KOPT-K1 (cell line): Measurements from ENCODE around the gene IP6K3.

Experiments used
- H3K27ac ChIP-seq: fragments of 200-600 bp; sonication (generic); 2 replicates; pipeline ENCODE4 v1.5.1; 2016; ENCODE audit warnings: antibody characterized with exemption, mild to moderate bottlenecking, low read depth, low read length; ENCODE audit not compliant: poor library complexity, severe bottlenecking
- H3K36me3 ChIP-seq: fragments of 200-600 bp; sonication (generic); 2 replicates; pipeline ENCODE4 v1.5.1; 2017; ENCODE audit warnings: antibody characterized with exemption, mild to moderate bottlenecking, low read length, moderate library complexity; ENCODE audit not compliant: insufficient read depth
- H3K9me3 ChIP-seq: fragments of 200-600 bp; sonication (generic); 2 replicates; pipeline ENCODE4 v1.5.1; 2017; ENCODE audit warnings: antibody characterized with exemption, low read length, mild to moderate bottlenecking; ENCODE audit not compliant: insufficient read depth, poor library complexity, severe bottlenecking

Gene IP6K3, protein sequence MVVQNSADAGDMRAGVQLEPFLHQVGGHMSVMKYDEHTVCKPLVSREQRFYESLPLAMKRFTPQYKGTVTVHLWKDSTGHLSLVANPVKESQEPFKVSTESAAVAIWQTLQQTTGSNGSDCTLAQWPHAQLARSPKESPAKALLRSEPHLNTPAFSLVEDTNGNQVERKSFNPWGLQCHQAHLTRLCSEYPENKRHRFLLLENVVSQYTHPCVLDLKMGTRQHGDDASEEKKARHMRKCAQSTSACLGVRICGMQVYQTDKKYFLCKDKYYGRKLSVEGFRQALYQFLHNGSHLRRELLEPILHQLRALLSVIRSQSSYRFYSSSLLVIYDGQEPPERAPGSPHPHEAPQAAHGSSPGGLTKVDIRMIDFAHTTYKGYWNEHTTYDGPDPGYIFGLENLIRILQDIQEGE

DNA sequence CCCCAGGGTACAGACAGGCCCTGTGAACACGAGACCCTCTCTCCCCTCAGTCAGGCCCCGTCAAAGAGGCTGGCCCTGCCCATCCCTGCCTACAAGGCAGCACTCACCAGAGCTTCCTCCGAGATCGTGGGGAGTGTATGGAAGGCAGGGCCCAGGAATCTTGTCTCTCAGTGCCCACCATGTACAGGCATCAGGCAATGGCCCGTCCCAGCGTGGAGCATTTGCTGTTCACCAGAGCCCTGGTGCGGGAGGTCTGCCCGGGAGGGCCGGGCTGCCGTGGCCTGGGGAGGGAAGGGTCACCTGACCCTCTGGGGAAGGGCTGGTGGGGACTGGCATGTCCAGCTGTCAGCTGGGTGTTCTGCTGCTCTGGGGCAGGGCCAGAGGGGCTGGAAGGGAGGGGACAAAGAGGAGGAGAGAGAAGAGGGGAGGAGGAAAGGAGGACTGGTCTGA is at the start of gene IP6K3:
IP6K3 (minus strand) TSS at position 255 of the 450 bp plus-strand sequence. CDS start 11,429 bp downstream, outside the sequence.
- no peaks in the 10 kb centered on the region for H3K9me3 ChIP-seq
- no peaks in the 10 kb centered on the region for H3K36me3 ChIP-seq
- H3K27ac ChIP-seq, result no peak within 1 kb of the TSS

DNA sequence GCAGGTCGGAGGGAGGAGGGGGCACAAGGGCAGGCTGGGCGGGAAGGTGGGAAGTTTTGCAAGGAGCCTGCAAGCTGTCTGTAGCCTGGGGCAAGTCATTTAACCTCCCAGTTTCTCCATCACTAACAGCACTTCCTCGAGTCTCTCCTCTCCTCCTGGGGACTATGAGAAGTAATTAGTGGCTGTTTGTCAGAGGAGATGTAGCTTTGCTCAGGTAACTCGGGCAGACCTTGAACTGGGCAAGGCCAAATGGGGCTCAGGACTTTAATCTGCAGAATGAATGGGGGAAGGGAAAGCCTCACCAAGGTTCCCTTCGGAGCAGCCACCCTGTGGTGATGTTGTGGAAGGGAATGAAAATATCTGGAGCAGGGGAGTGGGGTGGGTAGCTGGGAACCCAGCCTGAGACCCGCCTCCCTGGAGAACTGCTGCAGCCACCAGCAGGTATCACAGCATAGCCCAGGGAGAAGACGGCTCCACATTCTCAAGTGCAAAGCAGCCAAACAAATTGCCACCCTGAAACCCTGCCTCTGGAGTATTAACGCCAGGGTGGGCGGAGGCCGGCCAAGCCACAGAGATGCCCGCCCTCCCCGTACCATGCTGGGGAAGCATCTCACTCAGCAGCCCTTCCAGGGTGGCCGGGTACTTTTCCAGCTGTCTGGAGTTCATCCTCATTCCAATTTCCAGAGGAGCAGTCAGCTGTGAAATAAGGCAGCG is 48.4 kb upstream of the IP6K3 start:
- Histone ChIP-seq H3K9me3 (no peaks in the 10 kb centered on the region), H3K27ac (no peak overlapping the region), H3K36me3 (no peaks in the 10 kb centered on the region)

DNA sequence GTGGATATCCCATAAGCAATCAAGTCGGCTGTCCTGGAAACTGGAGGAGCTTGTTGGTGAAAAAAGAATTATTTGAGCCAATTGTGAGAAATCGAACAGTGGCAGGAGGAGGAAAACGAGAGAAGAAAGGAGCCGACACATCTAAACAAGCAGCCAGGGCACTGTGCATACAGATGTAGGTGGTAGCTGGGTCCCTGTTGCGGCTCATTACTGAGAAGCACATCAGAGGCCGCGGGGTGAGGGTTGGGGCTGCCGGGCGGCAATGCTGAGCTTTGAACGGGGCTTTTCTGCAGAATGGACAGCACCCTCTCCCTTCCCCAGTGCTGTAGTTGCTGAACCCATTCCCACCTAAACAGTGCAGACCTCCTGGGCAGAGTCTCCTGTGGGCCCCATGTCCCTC is 46.3 kb upstream of the IP6K3 start:
- H3K9me3 ChIP-seq, result no peaks in the 10 kb centered on the region
- no peaks in the 10 kb centered on the region for H3K36me3 ChIP-seq
- no peak overlapping the region for H3K27ac ChIP-seq

DNA sequence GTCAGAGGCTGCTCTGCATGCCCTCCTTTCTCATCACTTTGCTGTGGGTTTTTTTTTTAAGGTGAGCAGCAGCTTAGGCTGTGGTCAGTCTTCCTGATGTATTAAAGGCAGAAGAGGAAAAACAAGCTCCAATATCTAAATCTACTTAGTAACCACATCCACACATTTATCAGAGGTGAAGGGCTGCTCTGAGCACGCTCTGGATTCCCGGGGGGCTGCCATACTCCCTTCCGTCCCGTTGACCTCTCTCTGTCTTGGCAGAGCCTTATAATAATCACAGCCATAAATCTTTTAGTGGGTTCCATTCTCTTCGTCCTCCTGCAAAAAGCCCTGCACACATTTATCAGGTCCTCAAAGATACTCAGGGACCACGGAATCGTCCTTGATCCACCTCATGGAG is 44.9 kb upstream of the IP6K3 start:
- H3K27ac ChIP-seq, result no peak overlapping the region
- H3K9me3 ChIP-seq, result no peaks in the 10 kb centered on the region
- H3K36me3 ChIP-seq, result peaks cover 9% of the 10 kb centered on the region

DNA sequence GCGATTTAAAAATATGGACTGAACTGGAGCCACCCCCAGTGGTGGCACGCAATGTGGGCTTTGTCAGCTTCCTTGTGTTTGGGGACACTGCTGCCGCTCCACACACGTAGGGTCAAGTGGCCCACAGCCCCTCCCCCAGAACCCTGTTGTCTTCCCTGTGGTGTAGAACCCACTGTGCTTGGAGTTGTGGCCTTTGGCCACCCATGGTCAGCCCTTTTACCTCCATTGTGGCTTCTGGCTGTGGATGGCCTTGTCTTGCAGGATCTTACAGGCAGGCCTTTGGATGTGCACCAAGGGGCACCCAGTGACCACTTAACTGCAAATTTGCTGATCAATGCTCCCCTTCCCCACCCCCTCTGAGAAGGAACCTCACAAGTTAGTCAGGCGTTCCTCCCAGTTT is 44.2 kb upstream of the IP6K3 start:
- H3K36me3 ChIP-seq, result peaks cover 16% of the 10 kb centered on the region
- no peak overlapping the region for H3K27ac ChIP-seq
- no peaks in the 10 kb centered on the region for H3K9me3 ChIP-seq

DNA sequence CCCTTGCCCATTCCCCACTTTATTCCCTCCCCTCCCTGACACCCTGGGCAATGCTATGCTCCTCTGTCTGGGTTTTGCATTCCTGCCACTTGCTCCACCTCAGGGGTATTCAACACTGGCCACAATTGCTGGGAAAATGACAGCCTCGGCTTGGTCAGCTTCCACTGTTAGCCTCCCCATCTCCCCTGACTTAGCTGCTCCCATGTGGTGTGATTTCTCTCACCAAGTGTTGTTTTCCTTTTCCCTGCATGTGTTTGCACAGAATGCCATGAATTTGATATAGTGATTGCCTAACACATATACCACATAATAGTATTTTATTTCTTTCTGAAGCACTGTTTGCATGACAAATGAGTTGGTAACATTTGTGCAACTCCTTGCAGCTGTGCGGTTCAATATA is 43.7 kb upstream of the IP6K3 start:
- Histone ChIP-seq H3K36me3 (peaks cover 22% of the 10 kb centered on the region), H3K9me3 (no peaks in the 10 kb centered on the region), H3K27ac (no peak overlapping the region)

DNA sequence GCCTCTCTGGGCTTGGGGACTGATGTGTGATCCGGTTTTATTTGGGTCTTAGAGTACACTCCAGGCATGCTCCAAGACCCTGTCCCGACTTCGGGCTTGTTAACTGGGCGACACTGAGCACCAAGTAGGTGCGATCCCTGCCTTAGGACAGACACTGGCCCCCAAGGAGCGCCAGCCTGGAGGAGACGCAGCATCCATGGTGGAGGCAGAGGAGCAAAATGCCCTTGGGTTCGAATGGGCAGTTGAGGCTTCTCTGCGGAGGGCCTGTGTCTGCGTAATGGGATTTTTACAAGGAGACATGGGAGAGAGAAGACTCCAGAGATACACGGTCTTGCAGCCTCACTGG is 42.8 kb upstream of the IP6K3 start:
- Histone ChIP-seq H3K27ac (peak overlapping the region; percentile 87), H3K9me3 (no peaks in the 10 kb centered on the region), H3K36me3 (peaks cover 30% of the 10 kb centered on the region)

DNA sequence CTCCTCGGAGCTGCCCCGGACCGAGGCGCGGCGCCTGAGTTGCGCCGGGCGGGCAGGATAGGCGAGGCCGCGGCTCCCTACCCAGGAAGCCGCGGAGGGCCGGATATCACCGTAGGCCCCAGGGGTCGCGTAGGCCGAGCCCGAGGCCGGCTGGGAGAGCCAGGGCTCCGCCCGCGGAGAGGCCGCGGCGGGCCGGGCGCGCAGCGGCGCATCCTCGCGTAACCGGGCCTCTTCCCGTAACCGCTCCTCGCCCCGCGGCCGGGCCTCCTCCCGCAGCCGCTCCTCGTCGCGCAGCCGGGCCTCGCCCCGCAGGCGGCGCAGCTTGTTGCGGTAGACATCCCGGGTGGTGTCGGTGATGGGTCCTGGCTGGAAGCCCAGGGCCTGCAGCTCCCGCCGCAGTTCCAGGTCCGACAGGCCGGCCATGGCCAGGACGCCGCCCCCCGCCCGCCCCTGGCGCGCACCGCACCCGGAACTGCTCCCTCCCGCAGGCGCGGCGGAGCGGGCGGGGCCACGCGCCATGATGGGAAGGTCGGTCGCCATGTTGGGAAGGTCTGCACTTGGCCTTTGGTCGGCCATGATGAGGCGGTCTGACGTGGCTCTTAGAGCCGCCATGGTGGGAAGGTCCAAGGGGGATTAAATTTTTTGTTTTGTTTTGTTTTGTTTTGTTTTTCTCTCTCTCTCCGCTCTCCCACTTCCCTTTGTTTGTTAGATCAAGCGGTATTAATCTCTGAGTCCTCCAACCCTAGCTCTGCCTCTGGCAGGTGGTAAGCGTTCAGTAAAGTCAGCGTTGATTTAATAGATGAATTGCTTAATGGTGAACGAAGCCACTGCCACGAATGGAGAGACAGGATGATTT is 42.2 kb upstream of the IP6K3 start, which contains the start of gene LEMD2:
LEMD2 (minus strand) TSS at position 437 of the 856 bp plus-strand sequence; CDS start at position 423, 14 bp downstream.
- peaks cover 36% of the 10 kb centered on the region for H3K36me3 ChIP-seq
- H3K27ac ChIP-seq, result peak within 1 kb of the TSS; percentile 87
- H3K9me3 ChIP-seq, result no peaks in the 10 kb centered on the region

DNA sequence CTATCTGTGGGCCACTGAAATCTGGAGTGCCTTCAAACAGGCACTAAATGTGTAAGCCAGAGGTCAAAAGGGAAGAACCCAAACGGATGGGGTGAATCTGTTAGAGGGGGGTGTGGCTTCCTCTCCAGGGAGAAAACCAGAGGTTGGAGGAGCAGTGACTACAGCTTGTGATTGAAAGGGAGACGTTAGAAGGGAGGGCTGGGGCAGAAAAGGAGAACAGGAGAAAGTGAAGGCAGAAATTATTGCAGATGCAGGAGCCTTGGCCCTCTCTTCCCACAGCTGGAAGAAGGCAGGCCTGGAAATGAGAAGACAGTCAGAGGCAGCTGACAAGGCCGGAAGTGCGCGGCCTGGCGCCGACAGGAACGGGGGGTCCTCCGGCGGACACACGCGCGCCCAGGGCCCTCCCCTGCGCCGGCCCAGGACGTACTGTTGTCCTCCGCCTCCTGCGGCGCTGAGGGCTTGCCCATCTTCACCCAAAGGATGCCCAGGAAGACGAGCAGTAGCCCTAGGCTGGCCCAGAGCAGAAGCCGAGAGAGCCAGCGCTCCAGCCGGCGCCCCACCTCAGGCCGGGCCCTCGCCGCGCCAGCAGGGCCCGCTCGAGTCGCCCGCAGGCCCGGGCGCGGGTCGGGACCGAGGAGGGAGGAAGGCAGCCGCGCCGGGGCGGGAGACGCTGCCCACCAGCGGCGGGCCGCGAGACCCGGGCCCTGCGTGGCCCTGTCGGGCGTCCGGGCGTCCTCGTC is 41.4 kb upstream of the IP6K3 start:
- peaks cover 44% of the 10 kb centered on the region for H3K36me3 ChIP-seq
- peak overlapping the region; percentile 87 for H3K27ac ChIP-seq
- H3K9me3 ChIP-seq, result no peaks in the 10 kb centered on the region

DNA sequence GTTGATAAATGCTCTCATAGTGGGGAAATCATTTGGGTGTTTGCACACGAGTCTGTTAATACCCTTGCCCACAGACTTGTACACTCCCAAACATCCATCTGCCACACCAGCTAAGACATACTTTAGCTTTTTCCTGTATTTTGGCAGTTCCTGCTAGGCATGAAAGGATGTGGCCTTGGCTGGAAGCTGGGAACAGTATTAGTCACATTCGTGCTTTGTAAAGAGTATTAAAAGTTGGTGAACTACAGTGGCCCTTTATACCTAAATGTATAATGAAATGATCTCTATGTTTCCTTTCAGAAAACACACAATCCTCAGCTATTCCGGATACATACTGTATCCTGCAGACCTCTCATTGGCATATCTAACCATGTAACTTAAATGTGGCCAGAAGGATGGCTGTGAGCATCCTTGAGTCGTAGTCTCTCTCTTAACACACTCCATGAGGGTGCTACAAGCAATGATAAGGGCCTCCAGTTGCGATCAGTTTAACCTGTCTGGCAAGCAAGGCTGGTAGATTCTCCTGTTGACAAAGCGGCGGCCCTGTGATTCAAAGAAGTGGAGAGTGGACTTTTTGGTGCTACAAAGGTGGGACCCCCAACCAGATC is 40.7 kb upstream of the IP6K3 start:
- peaks cover 50% of the 10 kb centered on the region for H3K36me3 ChIP-seq
- H3K27ac ChIP-seq, result peak overlapping the region; percentile 87
- H3K9me3 ChIP-seq, result no peaks in the 10 kb centered on the region

DNA sequence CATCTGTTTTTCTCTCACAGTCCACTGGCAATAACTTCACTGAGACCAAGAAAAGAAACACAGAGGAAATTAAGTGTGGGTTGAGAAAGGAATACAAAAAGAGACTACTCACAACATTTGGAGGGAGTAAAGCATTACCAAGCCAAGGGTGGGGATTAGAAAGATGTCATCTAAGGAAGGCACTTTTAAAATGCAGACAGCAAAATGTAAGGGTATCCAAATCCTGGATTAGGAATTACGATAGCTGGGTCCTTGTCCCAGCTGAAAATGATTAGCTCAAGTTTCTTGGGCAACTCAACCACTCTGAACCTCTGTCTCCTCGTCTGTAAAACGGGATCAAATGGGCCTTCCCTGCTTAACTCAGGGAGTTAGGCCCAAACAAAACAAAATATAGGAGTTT is 40.0 kb upstream of the IP6K3 start:
- Histone ChIP-seq H3K36me3 (peaks cover 58% of the 10 kb centered on the region), H3K9me3 (no peaks in the 10 kb centered on the region), H3K27ac (no peak overlapping the region)

DNA sequence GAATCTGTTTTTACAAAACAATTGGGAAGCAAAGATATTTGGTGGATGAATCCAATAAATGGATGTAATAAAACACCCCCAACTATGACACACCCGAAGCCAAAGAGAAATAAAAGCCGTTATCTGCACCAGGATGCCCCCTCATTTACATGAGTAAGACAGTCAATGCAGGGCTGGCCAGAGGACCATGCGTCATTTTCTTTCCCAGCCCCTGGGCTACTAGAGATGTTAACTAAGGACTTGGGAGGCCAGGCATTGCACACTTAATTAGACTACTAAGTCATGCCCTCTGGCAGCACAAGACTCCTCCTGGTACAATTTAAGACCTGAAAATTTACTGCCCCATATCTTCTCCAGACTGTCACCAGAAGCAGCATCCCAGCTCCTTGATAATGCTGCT is 39.1 kb upstream of the IP6K3 start:
- H3K9me3 ChIP-seq, result no peaks in the 10 kb centered on the region
- H3K36me3 ChIP-seq, result peaks cover 67% of the 10 kb centered on the region
- no peak overlapping the region for H3K27ac ChIP-seq

DNA sequence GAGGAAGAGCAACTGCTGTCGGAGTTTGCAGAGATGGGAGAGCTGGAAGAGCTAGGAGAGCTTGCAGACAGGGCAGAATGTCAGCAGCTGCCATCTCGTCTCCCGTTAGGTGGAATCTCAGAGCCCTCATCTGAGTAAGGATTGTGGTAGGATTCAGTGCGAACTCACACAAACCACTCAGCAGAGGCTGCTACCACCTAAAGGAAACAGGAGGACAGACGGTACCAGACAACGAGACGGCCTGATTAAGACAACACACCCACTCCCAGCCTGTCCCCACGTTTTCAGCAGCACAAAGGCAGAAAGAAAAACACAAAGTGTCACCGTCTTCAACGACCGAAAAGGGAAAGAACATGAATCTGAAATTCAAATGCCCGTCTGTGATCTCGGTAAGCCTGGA is 38.1 kb upstream of the IP6K3 start:
- H3K36me3 ChIP-seq, result peaks cover 77% of the 10 kb centered on the region
- H3K27ac ChIP-seq, result no peak overlapping the region
- no peaks in the 10 kb centered on the region for H3K9me3 ChIP-seq
